GM12891 (cell line): ENCODE data around the gene MYH9.

Source experiments
- PAX5 ChIP-seq: IDR thresholded peaks from 2 replicates; pipeline ENCODE4 v1.6.1; 2011; ENCODE audit warnings: low read length, moderate library complexity, mild to moderate bottlenecking; ENCODE audit not compliant: insufficient read depth, severe bottlenecking
- POLR2A ChIP-seq: IDR thresholded peaks from 2 replicates; pipeline ENCODE4 v1.6.1; 2011; ENCODE audit warnings: low read depth, low read length, control low read depth
- POLR2AphosphoS5 ChIP-seq: IDR thresholded peaks from 2 replicates; pipeline ENCODE4 v1.6.1; 2011; ENCODE audit warnings: low read depth, low read length, control low read depth
- SPI1 ChIP-seq: IDR thresholded peaks from 2 replicates; pipeline ENCODE4 v1.6.1; 2011; ENCODE audit warnings: low read depth, low read length, control low read depth
- TAF1 ChIP-seq: IDR thresholded peaks from 2 replicates; pipeline ENCODE4 v1.6.1; 2011; ENCODE audit warnings: low read depth, low read length, control low read depth

- no peak for TF ChIP-seq POLR2AphosphoS5
- TF ChIP-seq SPI1 = no peak
- no peak for TF ChIP-seq POLR2A
- TF ChIP-seq TAF1 = no peak
- TF ChIP-seq PAX5 = no peak
Measured at GRCh38 chr22:36234919-36235318, 152.8 kb downstream of the MYH9 start.
